Osteoblast (primary cell): Measurements from ENCODE around the gene COL15A1. TPM values are rescaled to one million over a fixed set of nuclear protein-coding genes. Genes with fewer than 3 reads are reported as not detected.

Experiments
- DNase-seq: peaks from one replicate; pipeline ENCODE4 v3.0.0; 2011; ENCODE audit warnings: low spot score, mixed read lengths; ENCODE audit not compliant: insufficient read length; ENCODE audit errors: missing footprints
- H2AFZ ChIP-seq: 2 replicates; pipeline ENCODE4 v1.6.0; 2011; ENCODE audit warnings: mild to moderate bottlenecking, low read length
- H3K27ac ChIP-seq: 2 replicates; pipeline ENCODE4 v1.5.1; 2011; ENCODE audit warnings: mild to moderate bottlenecking, low read depth, low read length, moderate library complexity
- H3K27me3 ChIP-seq: 2 replicates; pipeline ENCODE4 v1.6.0; 2012; ENCODE audit warnings: mild to moderate bottlenecking, control low read depth, inconsistent platforms, low read length, moderate library complexity; ENCODE audit not compliant: insufficient read depth
- H3K36me3 ChIP-seq: 2 replicates; pipeline ENCODE4 v1.5.1; 2011; ENCODE audit warnings: mild to moderate bottlenecking, low read length, control low read depth, moderate library complexity; ENCODE audit not compliant: insufficient read depth
- H3K4me1 ChIP-seq: 2 replicates; pipeline ENCODE4 v1.5.1; 2011; ENCODE audit warnings: mild to moderate bottlenecking, low read length, control low read depth, moderate library complexity; ENCODE audit not compliant: insufficient read depth
- H3K4me2 ChIP-seq: 2 replicates; pipeline ENCODE4 v1.6.0; 2011; ENCODE audit warnings: mild to moderate bottlenecking, low read length; ENCODE audit not compliant: insufficient read depth
- H3K4me3 ChIP-seq: fragments of 200-600 bp; sonication (generic); 3 replicates; pipeline ENCODE4 v1.5.1; 2012; ENCODE audit warnings: mild to moderate bottlenecking, low read length, inconsistent platforms; ENCODE audit not compliant: insufficient read depth
- H3K79me2 ChIP-seq: 2 replicates; pipeline ENCODE4 v1.6.0; 2012; ENCODE audit warnings: mild to moderate bottlenecking, low read length, control low read depth, inconsistent platforms; ENCODE audit not compliant: insufficient read depth
- H3K9me3 ChIP-seq: 2 replicates; pipeline ENCODE4 v1.5.1; 2011; ENCODE audit warnings: low read depth, low read length, control low read depth
- H4K20me1 ChIP-seq: 2 replicates; pipeline ENCODE4 v1.6.0; 2012; ENCODE audit warnings: mild to moderate bottlenecking, low read length, control low read depth; ENCODE audit not compliant: insufficient read depth
- CTCF ChIP-seq: IDR thresholded peaks from 2 replicates; pipeline ENCODE4 v1.5.1; 2011; ENCODE audit warnings: mild to moderate bottlenecking, low read depth, low read length, moderate library complexity; ENCODE audit errors: extremely low read depth
- total RNA-seq: library from RNA; depleted of rRNA; stranded (reverse); fragments of >200 nt; gene quantifications from 2 replicates; pipeline ENCODE4 v1.2.3, GENCODE V29; 2012

COL15A1 gene
- total RNA-seq, 1 donor, result 29.3 TPM

- no peaks in the 10 kb centered on the region for H3K9me3 ChIP-seq
- H3K4me3 ChIP-seq, result no peak overlapping the region
- no peak overlapping the region for H3K4me2 ChIP-seq
- H2AFZ ChIP-seq, result no peak overlapping the region
- no peak overlapping the region for H3K27ac ChIP-seq
- H4K20me1 ChIP-seq, result no peaks in the 10 kb centered on the region
- no peak for DNase-seq
- no peaks in the 10 kb centered on the region for H3K79me2 ChIP-seq
- no peaks in the 10 kb centered on the region for H3K36me3 ChIP-seq
- H3K27me3 ChIP-seq, result peaks cover 30% of the 10 kb centered on the region
- peaks cover 18% of the 10 kb centered on the region for H3K4me1 ChIP-seq
- TF ChIP-seq CTCF, result no peak
Observed at GRCh38 chr9:98925956-98926355, 17.8 kb upstream of the COL15A1 start.

- TF ChIP-seq CTCF, result no peak
- Histone ChIP-seq H3K27me3 (peaks cover 45% of the 10 kb centered on the region), H3K9me3 (no peaks in the 10 kb centered on the region), H3K79me2 (no peaks in the 10 kb centered on the region), H2AFZ (no peak overlapping the region), H3K27ac (no peak overlapping the region), H3K4me3 (no peak overlapping the region), H3K36me3 (no peaks in the 10 kb centered on the region), H3K4me1 (peaks cover 17% of the 10 kb centered on the region), H4K20me1 (no peaks in the 10 kb centered on the region), H3K4me2 (no peak overlapping the region)
- DNase-seq, result no peak
Observed at GRCh38 chr9:98927724-98928123, 16.0 kb upstream of the COL15A1 start.

- H3K4me2 ChIP-seq, result no peak overlapping the region
- H3K27me3 ChIP-seq, result peaks cover 45% of the 10 kb centered on the region
- H3K79me2 ChIP-seq, result no peaks in the 10 kb centered on the region
- no peak for TF ChIP-seq CTCF
- H3K27ac ChIP-seq, result no peak overlapping the region
- H4K20me1 ChIP-seq, result no peaks in the 10 kb centered on the region
- no peak overlapping the region for H2AFZ ChIP-seq
- H3K36me3 ChIP-seq, result no peaks in the 10 kb centered on the region
- peaks cover 10% of the 10 kb centered on the region for H3K4me1 ChIP-seq
- H3K4me3 ChIP-seq, result no peak overlapping the region
- no peaks in the 10 kb centered on the region for H3K9me3 ChIP-seq
- DNase-seq, result no peak
Observed at GRCh38 chr9:98929071-98929470, 14.6 kb upstream of the COL15A1 start.

- Histone ChIP-seq H3K27me3 (peaks cover 45% of the 10 kb centered on the region), H3K27ac (no peak overlapping the region), H3K4me3 (no peak overlapping the region), H3K36me3 (no peaks in the 10 kb centered on the region), H3K4me1 (peaks cover 10% of the 10 kb centered on the region), H4K20me1 (no peaks in the 10 kb centered on the region), H3K9me3 (no peaks in the 10 kb centered on the region), H3K79me2 (no peaks in the 10 kb centered on the region), H3K4me2 (no peak overlapping the region), H2AFZ (no peak overlapping the region)
- TF ChIP-seq CTCF, result no peak
- no peak for DNase-seq
Observed at GRCh38 chr9:98929895-98930341, 13.8 kb upstream of the COL15A1 start.
